HCT116 (cell line): Measurements from ENCODE around the gene IGDCC3.

ENCODE experiments used
- EGR1 ChIP-seq: IDR thresholded peaks from 2 replicates; pipeline ENCODE4 v1.6.1; 2012; ENCODE audit warnings: low read depth
- ELF1 ChIP-seq: IDR thresholded peaks from 2 replicates; pipeline ENCODE4 v1.6.1; 2012; ENCODE audit warnings: low read depth, borderline replicate concordance
- EZH2 ChIP-seq: fragments of 200-600 bp; sonication (generic); IDR thresholded peaks from 2 replicates; pipeline ENCODE4 v1.6.1; 2017; ENCODE audit warnings: antibody characterized with exemption, mixed run types
- EZH2phosphoT487 ChIP-seq: fragments of 200-600 bp; IDR thresholded peaks from 2 replicates; pipeline ENCODE4 v1.6.1; 2018; ENCODE audit warnings: antibody characterized with exemption, borderline replicate concordance
- POLR2A ChIP-seq: IDR thresholded peaks from 2 replicates; pipeline ENCODE4 v1.7.0; 2011; ENCODE audit warnings: borderline replicate concordance; ENCODE audit not compliant: insufficient read depth, insufficient read length; ENCODE audit errors: extremely low read depth
- POLR2AphosphoS5 ChIP-seq: IDR thresholded peaks from 2 replicates; pipeline ENCODE4 v1.6.1; 2011; ENCODE audit warnings: mild to moderate bottlenecking, low read depth, low read length, moderate library complexity
- RAD21 ChIP-seq: IDR thresholded peaks from 2 replicates; pipeline ENCODE4 v1.6.1; 2012; ENCODE audit warnings: low read depth, mild to moderate bottlenecking
- SIN3A ChIP-seq: IDR thresholded peaks from 2 replicates; pipeline ENCODE4 v1.6.1; 2012; ENCODE audit warnings: low read depth
- YY1 ChIP-seq: IDR thresholded peaks from 2 replicates; pipeline ENCODE4 v1.6.1; 2011; ENCODE audit warnings: low read length, low read depth, moderate library complexity, mild to moderate bottlenecking; ENCODE audit not compliant: insufficient replicate concordance; ENCODE audit errors: extremely low read depth
- TF ChIP-seq, protein P1 (sequence below): IDR thresholded peaks from 2 replicates; pipeline ENCODE4 v1.6.1; 2012; ENCODE audit warnings: low read depth
- TF ChIP-seq, protein P2 (sequence below), 3 experiments: fragments of 200-600 bp in 1 of 3; sonication (generic) in 1 of 3; IDR thresholded peaks in 2 of 3; conservative IDR thresholded peaks in 1 of 3; 2 replicates each; pipeline ENCODE4 v1.5.1; 2012 to 2017; ENCODE audit warnings: low read depth in 2 of 3, low read length in 2 of 3, antibody characterized with exemption in 1 of 3, borderline replicate concordance in 1 of 3, control low read depth in 1 of 3, mild to moderate bottlenecking in 1 of 3, mixed read lengths in 1 of 3, mixed run types in 1 of 3, moderate library complexity in 1 of 3; ENCODE audit not compliant: insufficient read depth in 1 of 3

DNA sequence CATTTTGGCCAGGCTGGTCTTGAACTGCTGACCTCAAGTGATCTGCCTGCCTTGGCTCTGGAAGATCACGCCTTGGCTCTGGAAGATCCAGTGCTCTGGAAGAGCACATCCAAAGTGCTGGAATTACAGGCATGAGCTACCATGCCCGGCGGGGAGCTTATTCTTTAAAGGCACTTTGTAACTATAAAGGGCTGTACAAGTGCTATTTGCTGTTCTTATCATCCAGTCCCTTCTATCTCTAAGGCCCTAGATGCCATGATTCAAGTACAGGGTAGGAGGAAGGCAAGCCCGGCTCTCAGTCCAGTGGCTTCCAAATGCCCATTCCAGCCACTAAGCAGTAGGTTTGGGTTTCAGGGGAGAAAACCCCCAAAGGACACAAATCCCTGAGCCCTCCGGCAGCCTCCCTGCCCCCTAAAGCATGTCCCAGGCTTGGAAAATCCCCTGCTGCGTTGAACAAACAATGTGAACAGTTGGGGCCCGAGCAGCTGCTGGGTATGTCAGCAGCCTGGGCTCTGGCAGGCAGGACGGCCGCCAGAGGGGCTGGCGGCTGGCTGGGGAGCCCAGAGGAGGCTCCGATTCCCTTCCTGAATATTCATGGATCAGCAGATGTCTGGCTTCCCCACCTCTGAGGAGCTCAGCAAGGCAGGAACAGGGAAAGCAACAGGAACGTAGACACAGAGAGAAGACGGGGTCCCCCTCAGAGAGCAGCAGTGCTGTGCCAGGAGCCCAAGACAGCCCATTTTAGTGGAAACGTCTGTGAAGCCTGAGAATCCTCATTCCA is 37.2 kb upstream of the IGDCC3 start:
- TF ChIP-seq EZH2 = no peak
- no peak for TF ChIP-seq POLR2AphosphoS5
- TF ChIP-seq YY1 = no peak
- TF ChIP-seq, protein P1, sequence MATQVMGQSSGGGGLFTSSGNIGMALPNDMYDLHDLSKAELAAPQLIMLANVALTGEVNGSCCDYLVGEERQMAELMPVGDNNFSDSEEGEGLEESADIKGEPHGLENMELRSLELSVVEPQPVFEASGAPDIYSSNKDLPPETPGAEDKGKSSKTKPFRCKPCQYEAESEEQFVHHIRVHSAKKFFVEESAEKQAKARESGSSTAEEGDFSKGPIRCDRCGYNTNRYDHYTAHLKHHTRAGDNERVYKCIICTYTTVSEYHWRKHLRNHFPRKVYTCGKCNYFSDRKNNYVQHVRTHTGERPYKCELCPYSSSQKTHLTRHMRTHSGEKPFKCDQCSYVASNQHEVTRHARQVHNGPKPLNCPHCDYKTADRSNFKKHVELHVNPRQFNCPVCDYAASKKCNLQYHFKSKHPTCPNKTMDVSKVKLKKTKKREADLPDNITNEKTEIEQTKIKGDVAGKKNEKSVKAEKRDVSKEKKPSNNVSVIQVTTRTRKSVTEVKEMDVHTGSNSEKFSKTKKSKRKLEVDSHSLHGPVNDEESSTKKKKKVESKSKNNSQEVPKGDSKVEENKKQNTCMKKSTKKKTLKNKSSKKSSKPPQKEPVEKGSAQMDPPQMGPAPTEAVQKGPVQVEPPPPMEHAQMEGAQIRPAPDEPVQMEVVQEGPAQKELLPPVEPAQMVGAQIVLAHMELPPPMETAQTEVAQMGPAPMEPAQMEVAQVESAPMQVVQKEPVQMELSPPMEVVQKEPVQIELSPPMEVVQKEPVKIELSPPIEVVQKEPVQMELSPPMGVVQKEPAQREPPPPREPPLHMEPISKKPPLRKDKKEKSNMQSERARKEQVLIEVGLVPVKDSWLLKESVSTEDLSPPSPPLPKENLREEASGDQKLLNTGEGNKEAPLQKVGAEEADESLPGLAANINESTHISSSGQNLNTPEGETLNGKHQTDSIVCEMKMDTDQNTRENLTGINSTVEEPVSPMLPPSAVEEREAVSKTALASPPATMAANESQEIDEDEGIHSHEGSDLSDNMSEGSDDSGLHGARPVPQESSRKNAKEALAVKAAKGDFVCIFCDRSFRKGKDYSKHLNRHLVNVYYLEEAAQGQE = no peak
- TF ChIP-seq, protein P2, sequence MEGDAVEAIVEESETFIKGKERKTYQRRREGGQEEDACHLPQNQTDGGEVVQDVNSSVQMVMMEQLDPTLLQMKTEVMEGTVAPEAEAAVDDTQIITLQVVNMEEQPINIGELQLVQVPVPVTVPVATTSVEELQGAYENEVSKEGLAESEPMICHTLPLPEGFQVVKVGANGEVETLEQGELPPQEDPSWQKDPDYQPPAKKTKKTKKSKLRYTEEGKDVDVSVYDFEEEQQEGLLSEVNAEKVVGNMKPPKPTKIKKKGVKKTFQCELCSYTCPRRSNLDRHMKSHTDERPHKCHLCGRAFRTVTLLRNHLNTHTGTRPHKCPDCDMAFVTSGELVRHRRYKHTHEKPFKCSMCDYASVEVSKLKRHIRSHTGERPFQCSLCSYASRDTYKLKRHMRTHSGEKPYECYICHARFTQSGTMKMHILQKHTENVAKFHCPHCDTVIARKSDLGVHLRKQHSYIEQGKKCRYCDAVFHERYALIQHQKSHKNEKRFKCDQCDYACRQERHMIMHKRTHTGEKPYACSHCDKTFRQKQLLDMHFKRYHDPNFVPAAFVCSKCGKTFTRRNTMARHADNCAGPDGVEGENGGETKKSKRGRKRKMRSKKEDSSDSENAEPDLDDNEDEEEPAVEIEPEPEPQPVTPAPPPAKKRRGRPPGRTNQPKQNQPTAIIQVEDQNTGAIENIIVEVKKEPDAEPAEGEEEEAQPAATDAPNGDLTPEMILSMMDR (IDR thresholded peaks at IDR 0.05 in 2 of 3, conservative IDR thresholded peaks at IDR 0.05 in 1 of 3; ENCODE audit: borderline replicate concordance in 1 of 3, insufficient read depth in 1 of 3, low read depth in 2 of 3, low read length in 2 of 3) = no peak
- TF ChIP-seq SIN3A = no peak
- no peak for TF ChIP-seq POLR2A
- TF ChIP-seq RAD21 = no peak
- no peak for TF ChIP-seq EGR1
- no peak for TF ChIP-seq EZH2phosphoT487
- TF ChIP-seq ELF1 = no peak
